Ovary (tissue), 10 donors: Measurements from ENCODE around the gene DAPK3. TPM values are rescaled to one million over a fixed set of nuclear protein-coding genes. Genes with fewer than 3 reads are reported as not detected.

Experiments used
- DNase-seq, 5 donors: peaks; one replicate each; pipeline ENCODE4 v3.0.0-alpha.2; 2019 to 2020
- H3K27ac ChIP-seq, 2 donors: fragments of 200-600 bp; one replicate each; pipeline versions ENCODE4 v1.5.1 to v1.8.0; 2019 to 2022
- H3K27me3 ChIP-seq: fragments of 200-600 bp; one replicate; pipeline ENCODE4 v1.8.0; 2022
- H3K36me3 ChIP-seq: fragments of 200-600 bp; sonication (generic); one replicate; pipeline ENCODE4 v1.5.1; 2019
- H3K4me1 ChIP-seq: one replicate; pipeline ENCODE4 v1.8.1; 2013; ENCODE audit warnings: mild to moderate bottlenecking, moderate library complexity; ENCODE audit not compliant: insufficient read depth
- H3K4me3 ChIP-seq: fragments of 200-600 bp; sonication (generic); one replicate; pipeline ENCODE4 v1.5.1; 2017
- H3K9me3 ChIP-seq, 2 donors: fragments of 200-600 bp in 1 of 2; sonication (generic) in 1 of 2; one replicate each; pipeline versions ENCODE4 v1.5.1 to v1.8.1; 2013 to 2019; ENCODE audit warnings: mild to moderate bottlenecking in 1 of 2, moderate library complexity in 1 of 2
- EP300 ChIP-seq: sonication (generic); formaldehyde crosslinking; IDR thresholded peaks from one replicate; pipeline ENCODE4 v1.6.1; 2017; ENCODE audit warnings: antibody characterized with exemption
- POLR2A ChIP-seq: fragments of 450-650 bp; IDR thresholded peaks from one replicate; pipeline ENCODE4 v1.6.1; 2017; ENCODE audit warnings: antibody characterized with exemption, mild to moderate bottlenecking, moderate library complexity
- WGBS, 3 donors: extraction: QIAGEN DNeasy Blood & Tissue Kit in 1 of 3; methylation state at CpG; one replicate each; pipeline versions ENCODE4 v1.1.5 to v1.1.7; 2013 to 2017; 5-methylcytosine and 5-hydroxymethylcytosine counted together
- intact Hi-C, 4 donors: fragments of 100-400 bp; cut with DNase I; formaldehyde crosslinking; loops; one replicate each; pipeline versions ENCODE4 v1.11.0 to v1.15.1; 2022 to 2023
- long read RNA-seq, 3 donors: library from polyadenylated mRNA in 2 of 3; unstranded in 2 of 3; transcript quantifications; one replicate each; pipeline ENCODE4 v2.0.0 and lab custom pipeline, GENCODE V29; 2021 to 2026
- polyA plus RNA-seq, 2 donors: library from polyadenylated mRNA; stranded (reverse); fragments of 200-250 nt in 1 of 2; fragments of 350-450 nt in 1 of 2; fragmentation: Illumina TruSeq in 1 of 2; extraction: RNeasy Lipid Tissue Mini Kit (QIAGEN cat#74804) in 1 of 2; gene quantifications; one replicate each; pipeline ENCODE4 v1.2.3, GENCODE V29; 2013 to 2014
- total RNA-seq, 7 donors: library from RNA; depleted of rRNA in 2 of 7; stranded (reverse); fragments of >200 nt in 2 of 7; fragmentation: NEBNext Ultra II Directional in 3 of 7; extraction: Animal tissue kit (Norgen Biotek cat#: 25700) in 3 of 7; gene quantifications; one replicate each; pipeline versions ENCODE4 v1.1.0 to v1.2.4, GENCODE V29; 2016 to 2023
- TF ChIP-seq, protein P1 (sequence below), 3 donors: fragments of 450-650 bp in 2 of 3; fragments of 200-600 bp in 1 of 3; IDR thresholded peaks; one replicate each; pipeline versions ENCODE4 v1.5.1 to v1.8.0; 2016 to 2022; ENCODE audit warnings: antibody characterized with exemption in 3 of 3, mild to moderate bottlenecking in 1 of 3
- donor health status: DM: no; HTN: no; CAD: no; lungs with moderate emphysema.
- donor health status: DM: no; HTN: no; CAD: no.
- donor health status: Bipolar disorder and iron deficiency.
- donor health status: DM: yes; HTN: yes; CAD: no.
- donor health status: DM: no; HTN: no; CAD: no.
- donor health status: DM: yes; HTN: yes; CAD: no.

DAPK3 gene
- total RNA-seq (100 to 1,000 TPM in 1 of 7 donors, 10 to 100 TPM in 6; 46.3 to 101 (median 57.0) TPM), polyA plus RNA-seq (10 to 100 TPM in 1 of 2 donors, 1 to 10 TPM in 1; 8.3 to 66.5 TPM)
- long read RNA-seq, donor 1, transcript DAPK3-201 (8 exons, 2,105 nt) = minor isoform, 5 of 632 reads
- long read RNA-seq, donor 1, transcript DAPK3-202 (9 exons, 2,257 nt) = major isoform, 14 of 632 reads
- long read RNA-seq, donor 1, transcript DAPK3-205 (3 exons, 2,058 nt) = minor isoform, 11 of 632 reads
- long read RNA-seq, donor 1, partial matches to known transcripts = 578 of 632 reads
- long read RNA-seq, donor 1, other reads (novel, unspliced or antisense) = 24 of 632 reads
- long read RNA-seq, donor 2, transcript DAPK3-206 (4 exons, 671 nt) = major isoform, 5 of 26 reads
- long read RNA-seq, donor 2, partial matches to known transcripts = 0 of 26 reads
- long read RNA-seq, donor 2, other reads (novel, unspliced or antisense) = 15 of 26 reads
- long read RNA-seq, donor 3, transcript DAPK3-202 (9 exons, 2,257 nt) = major isoform, 11 of 173 reads
- long read RNA-seq, donor 3, partial matches to known transcripts = 21 of 173 reads
- long read RNA-seq, donor 3, other reads (novel, unspliced or antisense) = 137 of 173 reads

DNA sequence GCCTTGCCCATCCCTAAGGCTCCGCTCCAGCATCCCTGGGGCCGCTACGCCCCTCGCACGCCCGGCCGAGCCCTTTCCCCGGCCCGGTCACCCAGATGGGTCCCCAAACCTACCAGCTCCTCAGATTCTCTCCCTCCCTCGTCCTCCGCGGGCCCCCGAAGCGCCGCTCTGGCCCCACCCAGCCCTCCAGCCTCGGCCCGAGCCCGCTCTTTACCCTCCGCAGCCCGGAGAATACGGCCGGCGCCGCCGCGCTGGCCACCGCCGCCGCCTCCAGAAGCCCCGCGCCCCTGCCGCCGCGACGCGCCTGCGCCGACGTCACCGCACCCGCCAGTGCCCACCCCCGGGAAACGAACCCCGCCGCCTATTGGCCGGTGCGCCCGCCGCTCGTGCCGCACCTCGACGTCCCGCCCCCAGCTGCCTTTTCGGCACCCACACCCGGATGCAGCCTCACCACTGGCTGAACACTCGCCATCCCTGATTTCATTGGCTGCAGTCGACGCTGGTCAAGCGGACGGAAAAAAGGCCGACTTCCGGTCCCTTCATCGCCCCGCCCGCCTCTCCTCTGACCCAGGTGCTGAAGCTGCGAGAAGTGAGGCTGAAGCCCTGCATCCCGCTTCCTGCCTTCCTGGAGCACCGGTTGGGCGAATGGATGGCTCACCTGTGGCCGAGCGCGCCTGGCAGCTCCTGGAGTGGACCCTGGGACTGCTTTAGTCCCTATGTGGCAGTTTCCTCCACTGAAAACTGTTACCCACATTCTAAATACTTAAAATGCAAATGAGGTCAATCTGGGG, at the start of gene DAPK3:
Gene DAPK3, minus strand, starts transcription at position 292 of the 791 bp plus-strand sequence. CDS start 1,364 bp downstream, outside the sequence.
- Histone ChIP-seq H3K27me3 (no peaks in the 10 kb centered on the region), H3K4me3 (peak within 1 kb of the TSS; percentile 99), H3K4me1 (peaks cover 10% of the 10 kb centered on the region), H3K27ac (peak within 1 kb of the TSS; percentile 78 to 84), H3K9me3 (no peaks in the 10 kb centered on the region), H3K36me3 (no peaks in the 10 kb centered on the region)
- DNase-seq = peak; percentile 97 to 99 (median 98)
- TF ChIP-seq EP300 (no peak), POLR2A (peak; percentile 96)
- TF ChIP-seq, protein P1, sequence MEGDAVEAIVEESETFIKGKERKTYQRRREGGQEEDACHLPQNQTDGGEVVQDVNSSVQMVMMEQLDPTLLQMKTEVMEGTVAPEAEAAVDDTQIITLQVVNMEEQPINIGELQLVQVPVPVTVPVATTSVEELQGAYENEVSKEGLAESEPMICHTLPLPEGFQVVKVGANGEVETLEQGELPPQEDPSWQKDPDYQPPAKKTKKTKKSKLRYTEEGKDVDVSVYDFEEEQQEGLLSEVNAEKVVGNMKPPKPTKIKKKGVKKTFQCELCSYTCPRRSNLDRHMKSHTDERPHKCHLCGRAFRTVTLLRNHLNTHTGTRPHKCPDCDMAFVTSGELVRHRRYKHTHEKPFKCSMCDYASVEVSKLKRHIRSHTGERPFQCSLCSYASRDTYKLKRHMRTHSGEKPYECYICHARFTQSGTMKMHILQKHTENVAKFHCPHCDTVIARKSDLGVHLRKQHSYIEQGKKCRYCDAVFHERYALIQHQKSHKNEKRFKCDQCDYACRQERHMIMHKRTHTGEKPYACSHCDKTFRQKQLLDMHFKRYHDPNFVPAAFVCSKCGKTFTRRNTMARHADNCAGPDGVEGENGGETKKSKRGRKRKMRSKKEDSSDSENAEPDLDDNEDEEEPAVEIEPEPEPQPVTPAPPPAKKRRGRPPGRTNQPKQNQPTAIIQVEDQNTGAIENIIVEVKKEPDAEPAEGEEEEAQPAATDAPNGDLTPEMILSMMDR (IDR thresholded peaks at IDR 0.05) = peak in 2 of 3 donors; percentile 26 to 53
- intact Hi-C loops = no loop called here
- WGBS, 3 donors = 0 to 1% (median 1%) methylated on average over 62 to 73 of the region's 73 CpGs

DNA sequence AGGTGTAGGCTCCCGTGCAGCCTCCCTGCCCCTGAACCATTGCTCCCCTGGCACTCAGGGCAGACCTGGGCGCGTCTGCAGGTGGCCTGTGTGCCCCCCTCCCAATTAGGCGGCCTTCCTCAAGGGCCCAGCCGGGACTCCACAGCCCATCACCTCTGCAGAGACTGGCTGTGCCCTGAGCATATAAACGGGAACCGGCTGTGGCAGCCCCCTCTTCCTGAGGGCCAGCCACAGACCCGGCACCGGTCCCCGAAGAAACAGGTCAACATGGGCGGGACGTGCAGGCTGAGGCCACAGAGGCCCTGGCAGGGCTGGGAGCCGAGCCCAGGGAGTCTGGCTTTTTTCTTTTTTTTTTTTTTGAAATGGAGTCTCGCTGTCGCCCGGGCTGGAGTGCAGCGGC, 48.7 kb upstream of the DAPK3 start:
- 69 to 76% (median 75%) methylated on average over 15 to 17 of the region's 17 CpGs for WGBS, 3 donors
- no peak overlapping the region for H3K27ac ChIP-seq
- intact Hi-C loops = loop anchor here in 1 of 4 donors (10.0 kb wide), 1 partner anchor 95 kb away; no protein-coding TSS in a partner anchor

DNA sequence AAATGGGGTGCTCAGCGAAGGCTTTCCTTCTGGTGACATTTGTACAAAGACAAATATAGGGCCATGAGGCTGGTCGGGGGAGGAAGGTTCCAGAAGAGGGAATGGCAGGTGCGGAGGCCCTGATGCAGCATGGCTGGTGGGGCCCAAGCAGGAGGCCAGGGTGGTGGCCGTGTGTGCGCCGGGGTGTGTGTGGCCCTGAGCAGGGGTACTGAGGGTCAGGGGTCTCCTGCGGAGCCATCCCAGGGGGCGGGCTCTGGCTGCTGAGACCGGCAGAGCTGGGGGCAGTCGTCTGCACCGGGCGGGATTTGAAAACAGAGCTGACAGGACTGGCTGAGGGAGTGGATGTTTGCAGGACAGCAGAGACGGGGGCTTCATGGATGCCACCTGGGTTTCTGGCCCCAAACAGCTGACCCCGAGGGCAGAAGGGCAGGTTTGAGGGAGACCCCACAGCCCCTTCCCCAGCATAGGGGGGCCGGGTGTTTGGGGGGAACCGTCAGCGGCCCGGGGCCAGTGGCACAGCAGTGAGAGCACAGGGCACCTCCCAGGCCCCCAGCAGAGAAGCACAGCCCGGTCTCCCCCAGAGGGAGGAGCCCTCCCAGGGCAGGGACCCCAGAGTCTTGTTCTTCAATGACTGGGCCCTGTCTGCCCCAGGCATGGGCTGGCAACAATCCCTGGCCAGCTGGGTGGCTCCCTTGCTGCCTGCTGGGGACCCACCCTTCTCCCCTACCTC, 48.0 kb upstream of the DAPK3 start:
- no peak overlapping the region for H3K4me3 ChIP-seq
- no peaks in the 10 kb centered on the region for H3K36me3 ChIP-seq
- 77 to 85% (median 80%) methylated on average over 19 of the region's 19 CpGs for WGBS, 3 donors
- TF ChIP-seq, protein P1 (IDR thresholded peaks at IDR 0.05) = no peak
- TF ChIP-seq POLR2A (no peak), EP300 (no peak)
- no peak overlapping the region for H3K27ac ChIP-seq
- no peaks in the 10 kb centered on the region for H3K9me3 ChIP-seq
- H3K27me3 ChIP-seq = no peaks in the 10 kb centered on the region
- intact Hi-C loops = loop anchor here in 1 of 4 donors (10.0 kb wide), 1 partner anchor 96 kb away; no protein-coding TSS in a partner anchor
- peaks cover 7% of the 10 kb centered on the region for H3K4me1 ChIP-seq
- DNase-seq = no peak

More for the DNA sequence above, 48.7 kb upstream of the DAPK3 start:
- TF ChIP-seq, protein P1 (IDR thresholded peaks at IDR 0.05) = no peak
- no peak for TF ChIP-seq EP300
- TF ChIP-seq POLR2A = no peak
- Histone ChIP-seq H3K4me1 (peaks cover 7% of the 10 kb centered on the region), H3K27me3 (no peaks in the 10 kb centered on the region), H3K36me3 (no peaks in the 10 kb centered on the region), H3K4me3 (no peak overlapping the region), H3K9me3 (no peaks in the 10 kb centered on the region)
- DNase-seq = peak in 1 of 5 donors; percentile 23
